ENCODE measurements around the gene SBF2.

GRCh38 chr11:9733212-9733611 is 560.8 kb downstream of the SBF2 start:
- TF ChIP-seq CTCF (IDR thresholded peaks at IDR 0.05; ENCODE audit: borderline replicate concordance, extremely low read depth, low read length, poor library complexity, severe bottlenecking) (no peak), EZH2 (IDR thresholded peaks at IDR 0.05; ENCODE audit: borderline replicate concordance, low read depth, low read length, severe bottlenecking) (no peak)
